MM.1S (cell line): Measurements from ENCODE around the gene WDFY4.

Experiments
- DNase-seq: peaks from one replicate; pipeline ENCODE4 v3.0.0-alpha.2; 2015
- H2AFZ ChIP-seq: fragments of 300-600 bp; sonication (generic); 2 replicates; pipeline ENCODE4 v1.6.0; 2016; ENCODE audit warnings: antibody characterized with exemption, low read length
- H3F3A ChIP-seq: fragments of 300-600 bp; sonication (generic); 2 replicates; pipeline ENCODE4 v1.6.1; 2016; ENCODE audit warnings: mild to moderate bottlenecking, antibody characterized with exemption, low read length, moderate library complexity, mixed read lengths; ENCODE audit not compliant: insufficient read depth
- H3K27ac ChIP-seq: fragments of 300-600 bp; sonication (generic); 2 replicates; pipeline ENCODE4 v1.5.1; 2016; ENCODE audit warnings: mild to moderate bottlenecking, low read length
- H3K27me3 ChIP-seq: fragments of 300-600 bp; sonication (generic); replicated peaks from 2 replicates; pipeline ENCODE4 v1.6.0; 2016; ENCODE audit warnings: low read length; ENCODE audit not compliant: insufficient read depth
- H3K36me3 ChIP-seq: fragments of 300-600 bp; sonication (generic); replicated peaks from 2 replicates; pipeline ENCODE4 v1.6.1; 2016; ENCODE audit warnings: mild to moderate bottlenecking, low read length, mixed read lengths; ENCODE audit not compliant: insufficient read depth
- H3K4me1 ChIP-seq: fragments of 300-600 bp; sonication (generic); 2 replicates; pipeline ENCODE4 v1.6.1; 2016; ENCODE audit warnings: low read length, mixed read lengths
- H3K4me2 ChIP-seq: fragments of 300-600 bp; sonication (generic); 2 replicates; pipeline ENCODE4 v1.6.0; 2016; ENCODE audit warnings: low read depth, low read length
- H3K4me3 ChIP-seq: fragments of 300-600 bp; sonication (generic); 2 replicates; pipeline ENCODE4 v1.5.1; 2016; ENCODE audit warnings: low read length, mixed read lengths
- H3K79me2 ChIP-seq: fragments of 300-600 bp; sonication (generic); 2 replicates; pipeline ENCODE4 v1.6.1; 2016; ENCODE audit warnings: mixed run types, low read length, mixed read lengths
- H3K9ac ChIP-seq: fragments of 300-600 bp; sonication (generic); 2 replicates; pipeline ENCODE4 v1.6.1; 2016; ENCODE audit warnings: low read length, mixed read lengths
- H3K9me2 ChIP-seq: fragments of 300-600 bp; sonication (generic); replicated peaks from 2 replicates; pipeline ENCODE4 v1.6.1; 2016; ENCODE audit warnings: mild to moderate bottlenecking, low read length, mixed read lengths; ENCODE audit not compliant: insufficient read depth
- H3K9me3 ChIP-seq: fragments of 300-600 bp; sonication (generic); replicated peaks from 2 replicates; pipeline ENCODE4 v1.6.1; 2016; ENCODE audit warnings: mild to moderate bottlenecking, low read length, mixed read lengths; ENCODE audit not compliant: insufficient read depth
- H4K20me1 ChIP-seq: fragments of 300-600 bp; sonication (generic); 2 replicates; pipeline ENCODE4 v1.6.1; 2016; ENCODE audit warnings: mild to moderate bottlenecking, low read length, moderate library complexity, mixed read lengths; ENCODE audit not compliant: insufficient read depth
- EZH2 ChIP-seq: fragments of 300-600 bp; sonication (generic); optimal IDR thresholded peaks from 2 replicates; pipeline ENCODE3; 2017; ENCODE audit warnings: low read depth, mild to moderate bottlenecking, antibody characterized with exemption, low read length, mixed read lengths
- EZH2phosphoT487 ChIP-seq: fragments of 300-600 bp; sonication (generic); IDR thresholded peaks from 2 replicates; pipeline ENCODE4 v1.6.1; 2018; ENCODE audit warnings: antibody characterized with exemption, low read length
- TF ChIP-seq, protein P1 (sequence below): fragments of 300-600 bp; sonication (generic); IDR thresholded peaks from 2 replicates; pipeline ENCODE4 v1.5.1; 2016; ENCODE audit warnings: antibody characterized with exemption, low read length, mixed read lengths

WDFY4 gene

DNA sequence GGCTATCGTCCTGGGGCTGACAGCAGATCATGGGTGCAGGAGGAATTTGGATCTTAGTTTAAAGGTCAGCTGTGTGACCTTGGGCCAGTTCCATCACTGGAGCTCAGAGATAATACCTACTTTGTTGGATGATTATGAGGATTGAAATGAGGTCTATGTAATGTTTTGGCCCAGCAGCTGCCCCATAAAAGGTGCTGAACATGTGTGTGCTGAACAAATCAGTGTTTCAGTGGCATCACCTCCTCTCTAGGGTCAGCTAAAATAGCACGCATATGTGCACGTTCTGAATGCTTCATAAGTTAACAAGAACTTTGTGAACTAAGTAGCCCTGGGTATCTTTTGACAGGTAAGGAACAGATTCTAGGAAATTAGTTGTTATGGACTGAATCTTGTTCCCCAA, 339.8 kb downstream of the WDFY4 start:
- Histone ChIP-seq H3K4me3 (no peak overlapping the region), H3F3A (no peaks in the 10 kb centered on the region), H3K79me2 (no peaks in the 10 kb centered on the region), H2AFZ (no peak overlapping the region), H3K9me3 (no peaks in the 10 kb centered on the region), H3K9ac (no peak overlapping the region), H3K27me3 (no peaks in the 10 kb centered on the region), H3K4me2 (no peak overlapping the region), H4K20me1 (no peaks in the 10 kb centered on the region), H3K4me1 (no peaks in the 10 kb centered on the region), H3K36me3 (no peaks in the 10 kb centered on the region), H3K9me2 (no peaks in the 10 kb centered on the region), H3K27ac (no peak overlapping the region)
- TF ChIP-seq, protein P1, sequence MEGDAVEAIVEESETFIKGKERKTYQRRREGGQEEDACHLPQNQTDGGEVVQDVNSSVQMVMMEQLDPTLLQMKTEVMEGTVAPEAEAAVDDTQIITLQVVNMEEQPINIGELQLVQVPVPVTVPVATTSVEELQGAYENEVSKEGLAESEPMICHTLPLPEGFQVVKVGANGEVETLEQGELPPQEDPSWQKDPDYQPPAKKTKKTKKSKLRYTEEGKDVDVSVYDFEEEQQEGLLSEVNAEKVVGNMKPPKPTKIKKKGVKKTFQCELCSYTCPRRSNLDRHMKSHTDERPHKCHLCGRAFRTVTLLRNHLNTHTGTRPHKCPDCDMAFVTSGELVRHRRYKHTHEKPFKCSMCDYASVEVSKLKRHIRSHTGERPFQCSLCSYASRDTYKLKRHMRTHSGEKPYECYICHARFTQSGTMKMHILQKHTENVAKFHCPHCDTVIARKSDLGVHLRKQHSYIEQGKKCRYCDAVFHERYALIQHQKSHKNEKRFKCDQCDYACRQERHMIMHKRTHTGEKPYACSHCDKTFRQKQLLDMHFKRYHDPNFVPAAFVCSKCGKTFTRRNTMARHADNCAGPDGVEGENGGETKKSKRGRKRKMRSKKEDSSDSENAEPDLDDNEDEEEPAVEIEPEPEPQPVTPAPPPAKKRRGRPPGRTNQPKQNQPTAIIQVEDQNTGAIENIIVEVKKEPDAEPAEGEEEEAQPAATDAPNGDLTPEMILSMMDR: no peak
- TF ChIP-seq EZH2phosphoT487: no peak
- TF ChIP-seq EZH2: no peak
- DNase-seq: no peak

DNA sequence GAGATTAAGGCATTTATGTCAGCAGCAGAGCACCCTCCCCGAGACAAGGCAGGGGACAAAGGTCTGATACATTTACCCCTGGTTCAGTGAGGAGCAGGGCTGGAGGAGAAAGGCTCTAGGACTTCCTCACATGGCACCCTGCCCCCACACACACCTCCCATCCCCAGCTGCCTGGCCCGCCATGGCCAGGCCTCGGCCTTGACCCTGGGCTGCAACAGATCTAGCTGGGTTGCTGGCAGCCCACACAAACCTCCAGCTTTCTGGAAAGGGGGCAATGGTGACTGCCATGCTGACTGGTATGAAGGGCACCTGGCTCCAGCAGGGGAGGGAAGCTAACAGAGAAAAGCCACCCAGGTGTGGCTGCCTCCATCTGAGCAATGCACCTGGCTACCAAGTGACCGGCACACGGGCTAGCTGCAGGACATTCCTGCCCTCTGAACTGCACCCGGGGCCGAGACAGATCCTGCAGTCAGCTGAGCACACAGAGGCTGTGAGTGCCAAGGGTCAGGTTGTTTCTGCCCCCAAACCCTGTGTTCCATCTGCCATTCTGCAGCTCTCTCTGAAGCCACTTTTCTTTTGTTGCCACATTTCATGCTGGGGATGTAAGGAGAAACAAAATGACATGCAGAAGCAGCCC, 340.8 kb downstream of the WDFY4 start:
- Histone ChIP-seq H3K4me2 (no peak overlapping the region), H4K20me1 (no peaks in the 10 kb centered on the region), H2AFZ (no peak overlapping the region), H3K27me3 (no peaks in the 10 kb centered on the region), H3K4me1 (no peaks in the 10 kb centered on the region), H3K4me3 (no peak overlapping the region), H3F3A (no peaks in the 10 kb centered on the region), H3K9me2 (no peaks in the 10 kb centered on the region), H3K36me3 (no peaks in the 10 kb centered on the region), H3K9me3 (no peaks in the 10 kb centered on the region), H3K79me2 (no peaks in the 10 kb centered on the region), H3K9ac (no peak overlapping the region), H3K27ac (no peak overlapping the region)
- no peak for DNase-seq
- TF ChIP-seq, protein P1: no peak
- TF ChIP-seq EZH2 (no peak), EZH2phosphoT487 (no peak)

DNA sequence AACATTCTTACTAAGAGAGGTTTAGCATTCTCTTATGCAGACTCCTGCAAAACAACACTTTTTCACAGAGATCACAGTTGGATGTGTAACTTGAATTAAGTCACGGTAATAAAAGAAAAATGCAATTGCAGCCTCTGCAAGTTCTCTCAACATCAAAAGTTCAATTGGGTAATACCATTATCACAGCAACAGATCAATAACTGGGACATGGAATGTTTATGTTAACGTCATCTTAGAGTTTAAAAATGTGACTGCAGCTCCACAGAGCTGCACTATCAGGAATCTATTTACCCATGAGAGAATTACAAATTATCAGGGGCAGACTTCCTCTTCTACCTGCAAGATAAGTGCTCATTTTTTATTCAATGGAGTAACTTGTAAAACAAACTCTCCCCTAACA, 344.0 kb downstream of the WDFY4 start:
- Histone ChIP-seq H3K9ac (no peak overlapping the region), H3K27ac (no peak overlapping the region), H3K4me2 (no peak overlapping the region), H4K20me1 (no peaks in the 10 kb centered on the region), H3F3A (no peaks in the 10 kb centered on the region), H3K4me1 (no peaks in the 10 kb centered on the region), H3K9me2 (no peaks in the 10 kb centered on the region), H3K9me3 (no peaks in the 10 kb centered on the region), H3K36me3 (no peaks in the 10 kb centered on the region), H2AFZ (no peak overlapping the region), H3K79me2 (no peaks in the 10 kb centered on the region), H3K27me3 (no peaks in the 10 kb centered on the region), H3K4me3 (no peak overlapping the region)
- TF ChIP-seq EZH2phosphoT487 (no peak), EZH2 (no peak)
- TF ChIP-seq, protein P1: no peak
- DNase-seq: no peak
